Measurements from ENCODE around the gene TAGAP. TPM values are rescaled to one million over a fixed set of nuclear protein-coding genes. Genes with fewer than 3 reads are reported as not detected.

TAGAP gene
- total and polyA plus RNA-seq, 2 donors (not counting 3 experiments of a cell fraction or from before 2014, with no cell fraction given), result not detected

DNA sequence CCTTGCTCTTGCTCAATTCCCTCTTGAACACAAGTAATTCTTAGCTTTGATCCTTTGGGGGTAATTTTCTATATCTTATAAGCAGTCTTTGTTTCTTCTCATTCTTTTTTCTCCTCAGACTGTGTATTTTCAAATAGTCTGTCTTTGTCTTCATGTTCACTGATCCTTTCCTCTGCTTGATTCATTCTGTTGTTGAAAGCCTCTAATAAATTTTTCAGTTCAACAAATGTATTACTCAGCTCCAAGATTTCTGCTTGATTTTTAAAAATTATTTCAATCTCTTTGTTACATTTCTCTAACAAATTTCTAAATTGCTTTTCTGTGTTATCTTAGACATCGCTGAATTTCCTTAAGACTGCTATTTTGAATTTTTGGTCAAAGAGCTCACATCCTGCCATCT lies 56.3 kb downstream of the TAGAP start:
- Histone ChIP-seq H2AFZ (ENCODE audit: low read depth, low read length) (no peak overlapping the region), H3K36me3 (ENCODE audit: control insufficient read depth in 2 of 2, extremely low read depth in 1 of 2, insufficient read depth in 2 of 2, low read length in 2 of 2) (no peaks in the 10 kb centered on the region)
- FAIRE-seq, result no peak

More for the DNA sequence above, 56.3 kb downstream of the TAGAP start:
- TF ChIP-seq POLR2A (IDR thresholded peaks at IDR 0.05; ENCODE audit: low read depth, low read length), result no peak
- no peak for TF ChIP-seq GATA2 (IDR thresholded peaks at IDR 0.05; ENCODE audit: insufficient read depth, insufficient read length, low read depth, low read length)
- TF ChIP-seq, protein P1, sequence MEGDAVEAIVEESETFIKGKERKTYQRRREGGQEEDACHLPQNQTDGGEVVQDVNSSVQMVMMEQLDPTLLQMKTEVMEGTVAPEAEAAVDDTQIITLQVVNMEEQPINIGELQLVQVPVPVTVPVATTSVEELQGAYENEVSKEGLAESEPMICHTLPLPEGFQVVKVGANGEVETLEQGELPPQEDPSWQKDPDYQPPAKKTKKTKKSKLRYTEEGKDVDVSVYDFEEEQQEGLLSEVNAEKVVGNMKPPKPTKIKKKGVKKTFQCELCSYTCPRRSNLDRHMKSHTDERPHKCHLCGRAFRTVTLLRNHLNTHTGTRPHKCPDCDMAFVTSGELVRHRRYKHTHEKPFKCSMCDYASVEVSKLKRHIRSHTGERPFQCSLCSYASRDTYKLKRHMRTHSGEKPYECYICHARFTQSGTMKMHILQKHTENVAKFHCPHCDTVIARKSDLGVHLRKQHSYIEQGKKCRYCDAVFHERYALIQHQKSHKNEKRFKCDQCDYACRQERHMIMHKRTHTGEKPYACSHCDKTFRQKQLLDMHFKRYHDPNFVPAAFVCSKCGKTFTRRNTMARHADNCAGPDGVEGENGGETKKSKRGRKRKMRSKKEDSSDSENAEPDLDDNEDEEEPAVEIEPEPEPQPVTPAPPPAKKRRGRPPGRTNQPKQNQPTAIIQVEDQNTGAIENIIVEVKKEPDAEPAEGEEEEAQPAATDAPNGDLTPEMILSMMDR (IDR thresholded peaks at IDR 0.05; ENCODE audit: extremely low read depth in 1 of 2, insufficient read depth in 1 of 2, low read depth in 1 of 2, low read length in 2 of 2), result no peak
- no peak for TF ChIP-seq JUN (IDR thresholded peaks at IDR 0.05; ENCODE audit: borderline replicate concordance, insufficient read depth, insufficient read length, low read depth)
- TF ChIP-seq, protein P2, sequence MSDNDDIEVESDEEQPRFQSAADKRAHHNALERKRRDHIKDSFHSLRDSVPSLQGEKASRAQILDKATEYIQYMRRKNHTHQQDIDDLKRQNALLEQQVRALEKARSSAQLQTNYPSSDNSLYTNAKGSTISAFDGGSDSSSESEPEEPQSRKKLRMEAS (IDR thresholded peaks at IDR 0.05; ENCODE audit: insufficient read depth, insufficient read length), result no peak
- TF ChIP-seq POLR2AphosphoS5 (IDR thresholded peaks at IDR 0.05; ENCODE audit: insufficient read depth, low read depth, low read length), result no peak
- TF ChIP-seq FOS (IDR thresholded peaks at IDR 0.05; ENCODE audit: borderline replicate concordance, insufficient read depth, low read length), result no peak
- no peak for TF ChIP-seq MYC (IDR thresholded peaks at IDR 0.05; ENCODE audit: low read depth, low read length)
- no peak for TF ChIP-seq EZH2 (IDR thresholded peaks at IDR 0.05; ENCODE audit: borderline replicate concordance, low read depth, low read length, severe bottlenecking)
- no peaks in the 10 kb centered on the region for H3K9me1 ChIP-seq (replicated peaks; ENCODE audit: control insufficient read depth, extremely low read depth, insufficient read depth, low read length)
- no peaks in the 10 kb centered on the region for H4K20me1 ChIP-seq (replicated peaks; ENCODE audit: control insufficient read depth, extremely low read depth, insufficient read depth, low read length)
- POLR2A ChIA-PET, result no interaction called here
- no peak overlapping the region for H3K9ac ChIP-seq (replicated peaks; ENCODE audit: extremely low read depth, insufficient read depth, low read length)
- H3K4me3 ChIP-seq (replicated peaks in 1 of 3; ENCODE audit: insufficient read depth in 1 of 3, low read depth in 1 of 3, low read length in 3 of 3), result no peak overlapping the region
- CTCF ChIA-PET, result interaction anchor here (1.2 kb wide), 1 partner anchor 20 kb away, joined by 3 read pairs; no protein-coding TSS in a partner anchor
- no peaks in the 10 kb centered on the region for H3K9me3 ChIP-seq (replicated peaks; ENCODE audit: control insufficient read depth, insufficient read depth, low read length)
- H3K4me2 ChIP-seq (ENCODE audit: insufficient read depth, low read length), result no peak overlapping the region
- dilution Hi-C loops (cut with MboI; ENCODE audit: extremely low pct_ligation_motif_present, low sequenced_read_pairs), result no loop called here
- H3K27ac ChIP-seq (ENCODE audit: insufficient read depth, low read depth, low read length), result no peak overlapping the region
- H3K27me3 ChIP-seq (ENCODE audit: control insufficient read depth in 2 of 2, insufficient read depth in 2 of 2, low read length in 2 of 2), result no peaks in the 10 kb centered on the region
- intact Hi-C loops (cut with micrococcal nuclease), result no loop called here
- H3K79me2 ChIP-seq (ENCODE audit: control insufficient read depth, insufficient read depth, low read length), result no peaks in the 10 kb centered on the region
- no TSS peak for BruUV-seq (replicated peaks)
- no peak for DNase-seq (ENCODE audit: low read depth, low spot score)
- H3K4me1 ChIP-seq (ENCODE audit: control insufficient read depth, extremely low read depth, insufficient read depth, low read length), result peaks cover 2% of the 10 kb centered on the region
